GM10266 (cell line): ENCODE measurements around the gene GSTM2.

Experiments used
- DNase-seq: peaks from one replicate; pipeline ENCODE4 v3.0.0; 2012; ENCODE audit errors: extremely low spot score
- CTCF ChIP-seq: IDR thresholded peaks from 2 replicates; pipeline ENCODE4 v1.5.1; 2012; ENCODE audit warnings: mild to moderate bottlenecking, low read depth; ENCODE audit not compliant: control insufficient read depth, insufficient read depth; ENCODE audit errors: missing control alignments

GSTM2 gene

GRCh38 chr1:109637446-109637845 is 30.4 kb upstream of the GSTM2 start:
- DNase-seq, result no peak
- TF ChIP-seq CTCF, result no peak

- no peak for DNase-seq
- no peak for TF ChIP-seq CTCF
Measured at GRCh38 chr1:109639063-109639840, 28.6 kb upstream of the GSTM2 start.

GRCh38 chr1:109639841-109640184 is 28.0 kb upstream of the GSTM2 start:
- no peak for TF ChIP-seq CTCF
- DNase-seq, result no peak

- peak; percentile 72 for DNase-seq
- TF ChIP-seq CTCF, result peak; percentile 95
Measured at GRCh38 chr1:109640285-109640865, 27.5 kb upstream of the GSTM2 start.

- no peak for TF ChIP-seq CTCF
- no peak for DNase-seq
Measured at GRCh38 chr1:109641078-109641740, 26.6 kb upstream of the GSTM2 start.

GRCh38 chr1:109641861-109642260 is 26.0 kb upstream of the GSTM2 start:
- DNase-seq, result no peak
- no peak for TF ChIP-seq CTCF

- no peak for DNase-seq
- TF ChIP-seq CTCF, result no peak
Measured at GRCh38 chr1:109642626-109643025, 25.2 kb upstream of the GSTM2 start.
